GM23338 (cell line): ENCODE results near the gene EFNA4. TPM values are rescaled to one million over a fixed set of nuclear protein-coding genes. Genes with fewer than 3 reads are reported as not detected.
A peak's percentile ranks its signal among the peaks of the same experiment; 100 is the strongest.

Experiments used
- ATAC-seq: fragments of 200-7000 bp; cut with Tn5 transposase; 3 replicates; pipeline ENCODE4 v1.9.1; 2020
- DNase-seq: peaks from one replicate; pipeline ENCODE4 v3.0.0-alpha.2; 2015; ENCODE audit warnings: low spot score
- H2AFZ ChIP-seq: fragments of 200-600 bp; sonication (generic); 2 replicates; pipeline ENCODE4 v1.8.0; 2016; ENCODE audit warnings: antibody characterized with exemption, mild to moderate bottlenecking, moderate library complexity
- H3F3A ChIP-seq: fragments of 200-600 bp; sonication (generic); replicated peaks from 2 replicates; pipeline ENCODE4 v1.8.0; 2017; ENCODE audit warnings: antibody characterized with exemption, mixed run types, low read depth
- H3K27ac ChIP-seq: fragments of 200-600 bp; sonication (generic); 2 replicates; pipeline ENCODE4 v1.6.1; 2016; ENCODE audit warnings: low read depth
- H3K27me3 ChIP-seq: fragments of 200-600 bp; sonication (generic); 2 replicates; pipeline ENCODE4 v1.8.0; 2016; ENCODE audit warnings: mild to moderate bottlenecking, mixed run types, moderate library complexity; ENCODE audit not compliant: insufficient read depth
- H3K36me3 ChIP-seq: fragments of 200-600 bp; sonication (generic); 2 replicates; pipeline ENCODE4 v1.8.0; 2016; ENCODE audit warnings: mild to moderate bottlenecking; ENCODE audit not compliant: insufficient read depth
- H3K4me1 ChIP-seq: fragments of 200-600 bp; sonication (generic); 2 replicates; pipeline ENCODE4 v1.8.0; 2016; ENCODE audit warnings: mild to moderate bottlenecking, moderate library complexity; ENCODE audit not compliant: insufficient read depth
- H3K4me2 ChIP-seq: fragments of 200-600 bp; sonication (generic); 2 replicates; pipeline ENCODE4 v1.7.1; 2017; ENCODE audit warnings: mixed run types
- H3K4me3 ChIP-seq: fragments of 200-600 bp; sonication (generic); 2 replicates; pipeline ENCODE4 v1.6.1; 2016; ENCODE audit warnings: mixed run types
- H3K79me2 ChIP-seq: fragments of 200-600 bp; sonication (generic); replicated peaks from 2 replicates; pipeline ENCODE4 v1.8.0; 2017; ENCODE audit warnings: mild to moderate bottlenecking; ENCODE audit not compliant: insufficient read depth
- H3K9me2 ChIP-seq: fragments of 200-600 bp; sonication (generic); 2 replicates; pipeline ENCODE4 v1.8.0; 2017; ENCODE audit not compliant: insufficient read depth
- H4K20me1 ChIP-seq: fragments of 200-600 bp; sonication (generic); replicated peaks from 2 replicates; pipeline ENCODE4 v1.8.0; 2017; ENCODE audit warnings: mild to moderate bottlenecking; ENCODE audit not compliant: insufficient read depth
- H3K27ac Mint-ChIP-seq: 2 replicates; pipeline ENCODE4 v1.8.0; 2020; ENCODE audit warnings: inconsistent platforms, mild to moderate bottlenecking, moderate library complexity, mixed read lengths
- H3K27me3 Mint-ChIP-seq: 3 replicates; pipeline ENCODE4 v1.8.0; 2022; ENCODE audit warnings: low read depth, mild to moderate bottlenecking, moderate library complexity, mixed read lengths, inconsistent platforms; ENCODE audit not compliant: insufficient read depth, poor library complexity
- H3K36me3 Mint-ChIP-seq: 3 replicates; pipeline ENCODE4 v1.8.0; 2021; ENCODE audit warnings: low read depth, mild to moderate bottlenecking, inconsistent platforms, moderate library complexity, mixed read lengths
- H3K4me1 Mint-ChIP-seq: 3 replicates; pipeline ENCODE4 v1.8.0; 2020; ENCODE audit warnings: mild to moderate bottlenecking, inconsistent platforms, mixed read lengths
- H3K4me3 Mint-ChIP-seq: 3 replicates; pipeline ENCODE4 v1.8.0; 2021; ENCODE audit warnings: moderate library complexity, mild to moderate bottlenecking, inconsistent platforms, mixed read lengths
- H3K9me3 Mint-ChIP-seq: 3 replicates; pipeline ENCODE4 v1.8.0; 2020; ENCODE audit warnings: moderate library complexity, mild to moderate bottlenecking, inconsistent platforms, mixed read lengths
- CREB1 ChIP-seq: fragments of 250-450 bp; sonication (Bioruptor Pico); IDR thresholded peaks from 2 replicates; pipeline ENCODE4 v1.5.0; 2020; ENCODE audit warnings: low read depth, mild to moderate bottlenecking, moderate library complexity
- EZH2phosphoT487 ChIP-seq: fragments of 200-600 bp; sonication (generic); IDR thresholded peaks from one replicate; pipeline ENCODE4 v1.8.1; 2018; ENCODE audit warnings: antibody characterized with exemption; ENCODE audit not compliant: unreplicated experiment
- JUNB ChIP-seq: IDR thresholded peaks from one replicate; pipeline ENCODE4 v1.6.1; 2016; ENCODE audit warnings: antibody characterized with exemption; ENCODE audit not compliant: unreplicated experiment
- NANOG ChIP-seq: IDR thresholded peaks from 2 replicates; pipeline ENCODE4 v1.6.1; 2016; ENCODE audit warnings: antibody characterized with exemption, borderline replicate concordance
- POLR2AphosphoS5 ChIP-seq: IDR thresholded peaks from 2 replicates; pipeline ENCODE4 v1.6.1; 2016; ENCODE audit warnings: antibody characterized with exemption, low read depth
- STAT1 ChIP-seq: IDR thresholded peaks from one replicate; pipeline ENCODE4 v1.6.1; 2016; ENCODE audit warnings: antibody characterized with exemption; ENCODE audit not compliant: unreplicated experiment
- ZNF114 ChIP-seq: fragments of 250-450 bp; sonication (Bioruptor Pico); IDR thresholded peaks from 2 replicates; pipeline ENCODE4 v1.5.0; 2020; ENCODE audit warnings: mild to moderate bottlenecking, moderate library complexity
- ZNF331 ChIP-seq: fragments of 250-450 bp; sonication (Bioruptor Pico); IDR thresholded peaks from 2 replicates; pipeline ENCODE4 v1.5.0; 2020; ENCODE audit warnings: low read depth, mild to moderate bottlenecking, moderate library complexity
- polyA plus RNA-seq: library from polyadenylated mRNA; unstranded; fragments of >200 nt; fragmentation: Nextera tagmentation; extraction: Ambion mirVana; gene quantifications from 2 replicates; pipeline ENCODE4 v1.2.1, GENCODE V29; 2016
- total RNA-seq: library from RNA; depleted of rRNA; stranded (reverse); fragments of >200 nt; shearing (Covaris generic); gene quantifications from 2 replicates; pipeline ENCODE4 v1.2.3, GENCODE V29; 2014
- TF ChIP-seq, protein P1 (sequence below): IDR thresholded peaks from 2 replicates; pipeline ENCODE4 v1.6.1; 2016; ENCODE audit warnings: antibody characterized with exemption
- TF ChIP-seq, protein P2 (sequence below): IDR thresholded peaks from one replicate; pipeline ENCODE4 v1.6.1; 2018; ENCODE audit warnings: antibody characterized with exemption; ENCODE audit not compliant: unreplicated experiment
- TF ChIP-seq, protein P3 (sequence below), 2 experiments: fragments of 200-600 bp in 1 of 2; sonication (generic) in 1 of 2; conservative IDR thresholded peaks; 2 replicates each; pipeline versions ENCODE4 v1.5.1 to v1.6.1; 2016 to 2017; ENCODE audit warnings: antibody characterized with exemption in 2 of 2, low read depth in 2 of 2, mild to moderate bottlenecking in 2 of 2, moderate library complexity in 1 of 2

The EFNA4 gene
- total and polyA plus RNA-seq, 2 experiments from 2014 or later: 11.1 to 22.9 TPM

DNA sequence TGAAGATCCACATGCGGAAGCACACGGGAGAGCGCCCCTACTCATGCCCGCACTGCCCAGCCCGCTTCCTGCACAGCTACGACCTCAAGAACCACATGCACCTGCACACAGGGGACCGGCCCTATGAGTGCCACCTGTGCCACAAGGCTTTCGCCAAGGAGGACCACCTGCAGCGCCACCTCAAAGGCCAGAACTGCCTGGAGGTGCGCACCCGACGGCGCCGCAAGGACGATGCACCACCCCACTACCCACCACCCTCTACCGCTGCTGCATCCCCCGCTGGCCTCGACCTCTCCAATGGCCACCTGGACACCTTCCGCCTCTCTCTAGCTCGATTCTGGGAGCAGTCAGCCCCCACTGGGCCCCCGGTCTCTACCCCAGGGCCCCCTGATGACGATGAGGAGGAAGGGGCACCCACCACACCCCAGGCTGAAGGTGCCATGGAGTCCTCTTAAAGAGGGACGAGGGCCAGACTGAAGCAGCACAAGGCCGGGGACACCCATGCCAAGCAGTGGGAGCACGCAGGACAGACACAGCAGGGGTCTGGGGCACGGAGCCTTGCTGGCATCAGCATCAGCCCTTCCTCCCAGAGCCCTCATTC lies 47.2 kb upstream of the EFNA4 start:
- H3K79me2 ChIP-seq: peaks cover 5% of the 10 kb centered on the region
- no peaks in the 10 kb centered on the region for H3K27me3 ChIP-seq
- H3K9me3 Mint-ChIP-seq: no peaks in the 10 kb centered on the region
- H3F3A ChIP-seq: 0 out of 2 replicates have a peak, but pooled peaks cover 3% of the 10 kb centered on the region
- H3K36me3 Mint-ChIP-seq: peaks cover 34% of the 10 kb centered on the region
- peak overlapping the region; percentile 94; the same call in 1 of the 2 replicates for H3K27ac ChIP-seq
- H3K27me3 Mint-ChIP-seq: peaks cover 23% of the 10 kb centered on the region
- TF ChIP-seq EZH2phosphoT487 (no peak), NANOG (no peak), JUNB (no peak), CREB1 (CRISPR knock-in tag) (no peak), ZNF114 (no peak), STAT1 (no peak), ZNF331 (CRISPR knock-in tag) (no peak), POLR2AphosphoS5 (no peak)
- TF ChIP-seq, protein P1, sequence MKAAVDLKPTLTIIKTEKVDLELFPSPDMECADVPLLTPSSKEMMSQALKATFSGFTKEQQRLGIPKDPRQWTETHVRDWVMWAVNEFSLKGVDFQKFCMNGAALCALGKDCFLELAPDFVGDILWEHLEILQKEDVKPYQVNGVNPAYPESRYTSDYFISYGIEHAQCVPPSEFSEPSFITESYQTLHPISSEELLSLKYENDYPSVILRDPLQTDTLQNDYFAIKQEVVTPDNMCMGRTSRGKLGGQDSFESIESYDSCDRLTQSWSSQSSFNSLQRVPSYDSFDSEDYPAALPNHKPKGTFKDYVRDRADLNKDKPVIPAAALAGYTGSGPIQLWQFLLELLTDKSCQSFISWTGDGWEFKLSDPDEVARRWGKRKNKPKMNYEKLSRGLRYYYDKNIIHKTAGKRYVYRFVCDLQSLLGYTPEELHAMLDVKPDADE: no peak
- TF ChIP-seq, protein P2, sequence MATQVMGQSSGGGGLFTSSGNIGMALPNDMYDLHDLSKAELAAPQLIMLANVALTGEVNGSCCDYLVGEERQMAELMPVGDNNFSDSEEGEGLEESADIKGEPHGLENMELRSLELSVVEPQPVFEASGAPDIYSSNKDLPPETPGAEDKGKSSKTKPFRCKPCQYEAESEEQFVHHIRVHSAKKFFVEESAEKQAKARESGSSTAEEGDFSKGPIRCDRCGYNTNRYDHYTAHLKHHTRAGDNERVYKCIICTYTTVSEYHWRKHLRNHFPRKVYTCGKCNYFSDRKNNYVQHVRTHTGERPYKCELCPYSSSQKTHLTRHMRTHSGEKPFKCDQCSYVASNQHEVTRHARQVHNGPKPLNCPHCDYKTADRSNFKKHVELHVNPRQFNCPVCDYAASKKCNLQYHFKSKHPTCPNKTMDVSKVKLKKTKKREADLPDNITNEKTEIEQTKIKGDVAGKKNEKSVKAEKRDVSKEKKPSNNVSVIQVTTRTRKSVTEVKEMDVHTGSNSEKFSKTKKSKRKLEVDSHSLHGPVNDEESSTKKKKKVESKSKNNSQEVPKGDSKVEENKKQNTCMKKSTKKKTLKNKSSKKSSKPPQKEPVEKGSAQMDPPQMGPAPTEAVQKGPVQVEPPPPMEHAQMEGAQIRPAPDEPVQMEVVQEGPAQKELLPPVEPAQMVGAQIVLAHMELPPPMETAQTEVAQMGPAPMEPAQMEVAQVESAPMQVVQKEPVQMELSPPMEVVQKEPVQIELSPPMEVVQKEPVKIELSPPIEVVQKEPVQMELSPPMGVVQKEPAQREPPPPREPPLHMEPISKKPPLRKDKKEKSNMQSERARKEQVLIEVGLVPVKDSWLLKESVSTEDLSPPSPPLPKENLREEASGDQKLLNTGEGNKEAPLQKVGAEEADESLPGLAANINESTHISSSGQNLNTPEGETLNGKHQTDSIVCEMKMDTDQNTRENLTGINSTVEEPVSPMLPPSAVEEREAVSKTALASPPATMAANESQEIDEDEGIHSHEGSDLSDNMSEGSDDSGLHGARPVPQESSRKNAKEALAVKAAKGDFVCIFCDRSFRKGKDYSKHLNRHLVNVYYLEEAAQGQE: no peak
- TF ChIP-seq, protein P3, sequence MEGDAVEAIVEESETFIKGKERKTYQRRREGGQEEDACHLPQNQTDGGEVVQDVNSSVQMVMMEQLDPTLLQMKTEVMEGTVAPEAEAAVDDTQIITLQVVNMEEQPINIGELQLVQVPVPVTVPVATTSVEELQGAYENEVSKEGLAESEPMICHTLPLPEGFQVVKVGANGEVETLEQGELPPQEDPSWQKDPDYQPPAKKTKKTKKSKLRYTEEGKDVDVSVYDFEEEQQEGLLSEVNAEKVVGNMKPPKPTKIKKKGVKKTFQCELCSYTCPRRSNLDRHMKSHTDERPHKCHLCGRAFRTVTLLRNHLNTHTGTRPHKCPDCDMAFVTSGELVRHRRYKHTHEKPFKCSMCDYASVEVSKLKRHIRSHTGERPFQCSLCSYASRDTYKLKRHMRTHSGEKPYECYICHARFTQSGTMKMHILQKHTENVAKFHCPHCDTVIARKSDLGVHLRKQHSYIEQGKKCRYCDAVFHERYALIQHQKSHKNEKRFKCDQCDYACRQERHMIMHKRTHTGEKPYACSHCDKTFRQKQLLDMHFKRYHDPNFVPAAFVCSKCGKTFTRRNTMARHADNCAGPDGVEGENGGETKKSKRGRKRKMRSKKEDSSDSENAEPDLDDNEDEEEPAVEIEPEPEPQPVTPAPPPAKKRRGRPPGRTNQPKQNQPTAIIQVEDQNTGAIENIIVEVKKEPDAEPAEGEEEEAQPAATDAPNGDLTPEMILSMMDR (conservative IDR thresholded peaks at IDR 0.05; ENCODE audit: low read depth in 2 of 2): no peak
- ATAC-seq: no peak
- peak overlapping the region; percentile 98 for H3K27ac Mint-ChIP-seq
- H3K4me3 Mint-ChIP-seq: peak overlapping the region; percentile 48; the same call in 2 of the 3 replicates
- H4K20me1 ChIP-seq: peaks cover 6% of the 10 kb centered on the region; the same call in 1 of the 2 replicates
- peaks cover 52% of the 10 kb centered on the region for H3K4me1 Mint-ChIP-seq
- H3K4me3 ChIP-seq: peak overlapping the region; percentile 66
- no peaks in the 10 kb centered on the region for H3K9me2 ChIP-seq
- no peak for DNase-seq
- H3K4me2 ChIP-seq: peak overlapping the region; percentile 81
- H2AFZ ChIP-seq: no peak overlapping the region
- H3K4me1 ChIP-seq: peaks cover 32% of the 10 kb centered on the region
- H3K36me3 ChIP-seq: no peaks in the 10 kb centered on the region
